PC-9 (cell line): ENCODE measurements around the gene GUCY2D. TPM values are rescaled to one million over a fixed set of nuclear protein-coding genes. Genes with fewer than 3 reads are reported as not detected.

Experiments used
- BruUV-seq: library from RNA; stranded (reverse); fragments of 400-500 nt; replicated peaks from 2 replicates; lab custom pipeline; 2021; lab: Mats Ljungman, UMichigan
- CTCF ChIA-PET: fragments of 300-600 bp; sonication (Branson Sonifier 250); formaldehyde crosslinking; loops from one replicate; lab custom pipeline; 2022; ENCODE audit warnings: antibody characterized with exemption; lab: Charles Lee
- POLR2A ChIA-PET: fragments of 300-600 bp; sonication (Branson Sonifier 250); formaldehyde crosslinking; loops from one replicate; lab custom pipeline; 2022; ENCODE audit warnings: antibody characterized with exemption; ENCODE audit not compliant: unreplicated experiment; lab: Charles Lee
- DNase-seq, 2 experiments: peaks; one replicate each; pipeline versions ENCODE4 v3.0.0 to v3.0.0-alpha.2; 2015 to 2022; ENCODE audit warnings: mixed read lengths in 1 of 2
- H2AFZ ChIP-seq: fragments of 200-600 bp; sonication (generic); 2 replicates; pipeline ENCODE4 v1.8.1; 2017; ENCODE audit warnings: antibody characterized with exemption
- H3F3A ChIP-seq: fragments of 200-600 bp; sonication (generic); 2 replicates; pipeline ENCODE4 v1.8.1; 2017; ENCODE audit warnings: antibody characterized with exemption, mild to moderate bottlenecking, low read depth; ENCODE audit not compliant: insufficient read depth
- H3K27ac ChIP-seq: fragments of 200-600 bp; sonication (generic); 2 replicates; pipeline ENCODE4 v1.6.1; 2016; ENCODE audit warnings: mixed run types
- H3K27me3 ChIP-seq: fragments of 200-600 bp; sonication (generic); 2 replicates; pipeline ENCODE4 v1.6.1; 2016; ENCODE audit warnings: low read depth, mixed run types; ENCODE audit not compliant: insufficient read depth
- H3K36me3 ChIP-seq: fragments of 200-600 bp; sonication (generic); 2 replicates; pipeline ENCODE4 v1.6.1; 2016; ENCODE audit warnings: low read depth, mixed run types
- H3K4me1 ChIP-seq: fragments of 200-600 bp; sonication (generic); replicated peaks from 2 replicates; pipeline ENCODE4 v1.6.1; 2016; ENCODE audit warnings: mixed run types; ENCODE audit not compliant: insufficient read depth
- H3K4me2 ChIP-seq: fragments of 200-600 bp; sonication (generic); 2 replicates; pipeline ENCODE4 v1.6.1; 2017; ENCODE audit warnings: mixed run types
- H3K4me3 ChIP-seq: fragments of 200-600 bp; sonication (generic); 2 replicates; pipeline ENCODE4 v1.6.1; 2016; ENCODE audit warnings: mixed run types
- H3K79me2 ChIP-seq: fragments of 200-600 bp; sonication (generic); 2 replicates; pipeline ENCODE4 v1.6.1; 2017; ENCODE audit warnings: low read depth, mixed run types
- H3K9me2 ChIP-seq: fragments of 200-600 bp; sonication (generic); 2 replicates; pipeline ENCODE4 v1.8.1; 2017; ENCODE audit warnings: mild to moderate bottlenecking; ENCODE audit not compliant: insufficient read depth
- H3K9me3 ChIP-seq: fragments of 200-600 bp; sonication (generic); 2 replicates; pipeline ENCODE4 v1.8.1; 2016; ENCODE audit warnings: low read depth; ENCODE audit not compliant: insufficient read depth
- H4K20me1 ChIP-seq: fragments of 200-600 bp; sonication (generic); 2 replicates; pipeline ENCODE4 v1.8.1; 2017; ENCODE audit not compliant: insufficient read depth
- CTCF ChIP-seq: fragments of 200-600 bp; sonication (generic); conservative IDR thresholded peaks from 2 replicates; pipeline ENCODE4 v1.6.1; 2017; ENCODE audit warnings: mixed run types, antibody characterized with exemption, mild to moderate bottlenecking, moderate library complexity
- EZH2 ChIP-seq: fragments of 200-600 bp; sonication (generic); IDR thresholded peaks from 2 replicates; pipeline ENCODE4 v1.8.0; 2017; ENCODE audit warnings: antibody characterized with exemption, low read depth
- intact Hi-C: fragments of 100-400 bp; cut with micrococcal nuclease; formaldehyde crosslinking; loops from one replicate; pipeline ENCODE4 v1.10.0; 2022; ENCODE audit not compliant: unreplicated experiment
- total RNA-seq: library from RNA; stranded (reverse); gene quantifications from 2 replicates; pipeline ENCODE4 v1.2.3, GENCODE V29; 2021

Gene GUCY2D
- total RNA-seq, 1 experiment from 2014 or later = 0.79 TPM

- Histone ChIP-seq H2AFZ (no peak overlapping the region), H3K4me1 (no peaks in the 10 kb centered on the region), H4K20me1 (no peaks in the 10 kb centered on the region), H3K9me3 (no peaks in the 10 kb centered on the region), H3K4me2 (no peak overlapping the region), H3K9me2 (no peaks in the 10 kb centered on the region), H3K79me2 (no peaks in the 10 kb centered on the region), H3K27me3 (no peaks in the 10 kb centered on the region), H3K27ac (no peak overlapping the region), H3K4me3 (no peak overlapping the region), H3F3A (no peaks in the 10 kb centered on the region), H3K36me3 (no peaks in the 10 kb centered on the region)
- no peak for DNase-seq
- POLR2A ChIA-PET = interaction anchor here (0.5 kb wide), 1 partner anchor 60 kb away, joined by 5 read pairs; no protein-coding TSS in a partner anchor
- no TSS peak for BruUV-seq
- TF ChIP-seq CTCF = peak; percentile 48; the same call in 1 of the 2 replicates
- TF ChIP-seq EZH2 = no peak
- CTCF ChIA-PET = interaction anchor here (0.6 kb wide), 1 partner anchor 39 kb away, joined by 3 read pairs; no protein-coding TSS in a partner anchor
- intact Hi-C loops = no loop called here
Measured at GRCh38 chr17:7972131-7972785, 30.2 kb upstream of the GUCY2D start.

DNA sequence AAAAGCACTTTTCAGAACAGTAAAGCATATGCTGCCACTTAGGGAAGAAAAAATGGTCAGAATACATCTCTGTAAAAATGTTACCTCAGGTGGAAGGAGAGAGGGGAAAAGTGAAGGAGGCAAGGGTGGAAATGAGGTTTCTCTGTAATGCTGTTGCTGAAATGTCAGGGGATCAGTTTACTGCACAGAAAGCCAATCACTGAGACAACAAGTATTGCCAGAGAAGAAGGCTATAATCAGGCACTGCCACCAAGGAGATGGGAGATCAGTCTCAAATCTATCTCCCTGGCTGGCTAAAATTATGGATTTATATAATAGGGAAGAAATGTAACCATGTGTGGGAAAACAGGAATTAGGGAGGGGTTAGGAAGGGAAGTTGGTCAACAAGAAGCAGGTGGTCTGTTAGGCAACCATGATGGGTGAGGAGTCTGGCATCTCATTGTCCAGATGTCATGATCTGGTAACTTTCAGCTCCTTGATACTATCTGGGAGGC is 27.7 kb upstream of the GUCY2D start:
- POLR2A ChIA-PET = no interaction called here
- H3K27ac ChIP-seq = no peak overlapping the region
- TF ChIP-seq CTCF (no peak), EZH2 (no peak)
- no peaks in the 10 kb centered on the region for H3K4me1 ChIP-seq
- H3F3A ChIP-seq = no peaks in the 10 kb centered on the region
- no peaks in the 10 kb centered on the region for H3K9me2 ChIP-seq
- intact Hi-C loops = no loop called here
- no peak overlapping the region for H2AFZ ChIP-seq
- no peak overlapping the region for H3K4me2 ChIP-seq
- no peak for DNase-seq
- H3K27me3 ChIP-seq = no peaks in the 10 kb centered on the region
- H3K79me2 ChIP-seq = no peaks in the 10 kb centered on the region
- BruUV-seq = no TSS peak
- CTCF ChIA-PET = no interaction called here
- no peaks in the 10 kb centered on the region for H3K36me3 ChIP-seq
- H3K4me3 ChIP-seq = no peak overlapping the region
- no peaks in the 10 kb centered on the region for H3K9me3 ChIP-seq
- H4K20me1 ChIP-seq = no peaks in the 10 kb centered on the region

GRCh38 chr17:7977039-7977438 is 25.4 kb upstream of the GUCY2D start:
- Histone ChIP-seq H3K9me2 (no peaks in the 10 kb centered on the region), H2AFZ (no peak overlapping the region), H3K27ac (no peak overlapping the region), H3K4me2 (no peak overlapping the region), H3K36me3 (no peaks in the 10 kb centered on the region), H3F3A (peaks cover 3% of the 10 kb centered on the region; the same call in 1 of the 2 replicates), H3K4me3 (no peak overlapping the region), H3K4me1 (peaks cover 6% of the 10 kb centered on the region), H3K79me2 (no peaks in the 10 kb centered on the region), H3K27me3 (no peaks in the 10 kb centered on the region), H4K20me1 (no peaks in the 10 kb centered on the region), H3K9me3 (no peaks in the 10 kb centered on the region)
- POLR2A ChIA-PET = no interaction called here
- CTCF ChIA-PET = no interaction called here
- no peak for DNase-seq
- no TSS peak for BruUV-seq
- no peak for TF ChIP-seq EZH2
- TF ChIP-seq CTCF = no peak
- intact Hi-C loops = no loop called here
